Testis (tissue), 3 donors: Measurements from ENCODE around the gene IL4I1. TPM values are rescaled to one million over a fixed set of nuclear protein-coding genes. Genes with fewer than 3 reads are reported as not detected.

ENCODE experiments used
- DNase-seq: peaks from one replicate; pipeline ENCODE4 v3.0.0-alpha.2; 2019
- H3K27ac ChIP-seq, 2 donors: fragments of 200-600 bp; sonication (generic); one replicate each; pipeline ENCODE4 v1.5.1; 2019
- H3K27me3 ChIP-seq: fragments of 200-600 bp; sonication (generic); one replicate; pipeline ENCODE4 v1.5.1; 2019
- H3K36me3 ChIP-seq: fragments of 200-600 bp; sonication (generic); one replicate; pipeline ENCODE4 v1.5.1; 2017; ENCODE audit warnings: low read depth; ENCODE audit errors: missing control alignments
- H3K4me1 ChIP-seq: fragments of 200-600 bp; sonication (generic); one replicate; pipeline ENCODE4 v1.5.1; 2019
- H3K4me3 ChIP-seq, 2 donors: fragments of 200-600 bp; sonication (generic); one replicate each; pipeline ENCODE4 v1.5.1; 2017 to 2019
- H3K9me3 ChIP-seq: fragments of 200-600 bp; sonication (generic); one replicate; pipeline ENCODE4 v1.5.1; 2017
- POLR2A ChIP-seq: fragments of 450-650 bp; IDR thresholded peaks from one replicate; pipeline ENCODE4 v1.6.1; 2017; ENCODE audit warnings: antibody characterized with exemption, mild to moderate bottlenecking, moderate library complexity
- WGBS, 2 donors: methylation state at CpG; one replicate each; pipeline ENCODE4 v1.1.5; 2018; 5-methylcytosine and 5-hydroxymethylcytosine counted together
- intact Hi-C: fragments of 100-400 bp; cut with DNase I; formaldehyde crosslinking; loops from one replicate; pipeline ENCODE4 v1.15.1; 2023; ENCODE audit warnings: low total_unique reads
- polyA plus RNA-seq: library from polyadenylated mRNA; stranded (reverse); fragments of 350-450 nt; fragmentation: Illumina TruSeq; extraction: RNeasy Lipid Tissue Mini Kit (QIAGEN cat#74804); gene quantifications from one replicate; pipeline ENCODE4 v1.2.3, GENCODE V29; 2014; ENCODE audit warnings: low read depth, low replicate concordance; ENCODE audit not compliant: insufficient read depth
- total RNA-seq, 2 donors: library from RNA; depleted of rRNA; stranded (reverse); fragments of >200 nt; gene quantifications; one replicate each; pipeline ENCODE4 v1.2.3, GENCODE V29; 2016
- TF ChIP-seq, protein P1 (sequence below), 3 experiments: fragments of 450-650 bp in 2 of 3; fragments of 200-600 bp in 1 of 3; sonication (generic) in 1 of 3; IDR thresholded peaks; one replicate each; pipeline ENCODE4 v1.5.1; 2016 to 2019; ENCODE audit warnings: antibody characterized with exemption in 3 of 3, mild to moderate bottlenecking in 2 of 3, moderate library complexity in 1 of 3

Gene IL4I1
- total and polyA plus RNA-seq, 3 donors from 2014 or later: 17.1 to 61.9 (median 20.4) TPM

DNA sequence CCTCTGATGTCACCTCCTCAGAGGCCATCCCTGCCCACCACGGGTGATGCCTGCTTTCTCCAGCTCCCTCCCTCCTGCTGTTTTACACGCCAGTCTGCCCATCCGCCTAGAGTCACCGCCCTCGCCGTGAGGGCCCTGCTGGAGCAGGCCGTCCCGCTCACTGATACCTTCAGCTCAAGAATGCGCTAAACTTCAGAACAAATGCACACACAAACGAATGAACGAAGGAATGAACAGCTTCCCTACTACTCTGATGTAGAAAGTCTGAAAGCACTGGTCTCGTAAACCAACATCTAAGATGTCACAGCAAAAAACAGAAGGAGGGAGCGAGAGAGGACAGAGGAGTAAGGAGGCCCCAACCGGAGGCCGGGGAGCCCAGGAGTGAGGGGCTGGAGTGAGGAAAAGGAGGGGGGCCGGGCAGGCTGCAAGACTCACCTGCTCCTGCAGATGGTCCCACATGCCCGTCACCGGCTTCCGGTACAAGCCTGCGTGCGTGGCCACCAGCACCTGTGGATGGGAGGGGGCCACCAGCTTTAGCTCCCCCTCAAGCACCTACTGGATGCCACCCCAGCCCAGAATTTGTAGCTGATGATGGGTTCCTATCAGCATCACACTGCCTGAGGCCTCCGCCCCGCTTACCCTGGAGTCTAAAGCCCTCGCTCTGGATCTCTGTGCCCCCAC, 33.3 kb downstream of the IL4I1 start:
- no peaks in the 10 kb centered on the region for H3K36me3 ChIP-seq
- no peak for DNase-seq
- H3K9me3 ChIP-seq: no peaks in the 10 kb centered on the region
- peaks cover 71% of the 10 kb centered on the region for H3K4me1 ChIP-seq
- intact Hi-C loops: no loop called here
- 88 to 92% methylated on average over 24 of the region's 24 CpGs for WGBS, 2 donors
- H3K27ac ChIP-seq: peak overlapping the region; percentile 89 to 94
- TF ChIP-seq, protein P1, sequence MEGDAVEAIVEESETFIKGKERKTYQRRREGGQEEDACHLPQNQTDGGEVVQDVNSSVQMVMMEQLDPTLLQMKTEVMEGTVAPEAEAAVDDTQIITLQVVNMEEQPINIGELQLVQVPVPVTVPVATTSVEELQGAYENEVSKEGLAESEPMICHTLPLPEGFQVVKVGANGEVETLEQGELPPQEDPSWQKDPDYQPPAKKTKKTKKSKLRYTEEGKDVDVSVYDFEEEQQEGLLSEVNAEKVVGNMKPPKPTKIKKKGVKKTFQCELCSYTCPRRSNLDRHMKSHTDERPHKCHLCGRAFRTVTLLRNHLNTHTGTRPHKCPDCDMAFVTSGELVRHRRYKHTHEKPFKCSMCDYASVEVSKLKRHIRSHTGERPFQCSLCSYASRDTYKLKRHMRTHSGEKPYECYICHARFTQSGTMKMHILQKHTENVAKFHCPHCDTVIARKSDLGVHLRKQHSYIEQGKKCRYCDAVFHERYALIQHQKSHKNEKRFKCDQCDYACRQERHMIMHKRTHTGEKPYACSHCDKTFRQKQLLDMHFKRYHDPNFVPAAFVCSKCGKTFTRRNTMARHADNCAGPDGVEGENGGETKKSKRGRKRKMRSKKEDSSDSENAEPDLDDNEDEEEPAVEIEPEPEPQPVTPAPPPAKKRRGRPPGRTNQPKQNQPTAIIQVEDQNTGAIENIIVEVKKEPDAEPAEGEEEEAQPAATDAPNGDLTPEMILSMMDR (IDR thresholded peaks at IDR 0.05): no peak
- TF ChIP-seq POLR2A: no peak
- no peak overlapping the region for H3K4me3 ChIP-seq
- H3K27me3 ChIP-seq: no peaks in the 10 kb centered on the region

DNA sequence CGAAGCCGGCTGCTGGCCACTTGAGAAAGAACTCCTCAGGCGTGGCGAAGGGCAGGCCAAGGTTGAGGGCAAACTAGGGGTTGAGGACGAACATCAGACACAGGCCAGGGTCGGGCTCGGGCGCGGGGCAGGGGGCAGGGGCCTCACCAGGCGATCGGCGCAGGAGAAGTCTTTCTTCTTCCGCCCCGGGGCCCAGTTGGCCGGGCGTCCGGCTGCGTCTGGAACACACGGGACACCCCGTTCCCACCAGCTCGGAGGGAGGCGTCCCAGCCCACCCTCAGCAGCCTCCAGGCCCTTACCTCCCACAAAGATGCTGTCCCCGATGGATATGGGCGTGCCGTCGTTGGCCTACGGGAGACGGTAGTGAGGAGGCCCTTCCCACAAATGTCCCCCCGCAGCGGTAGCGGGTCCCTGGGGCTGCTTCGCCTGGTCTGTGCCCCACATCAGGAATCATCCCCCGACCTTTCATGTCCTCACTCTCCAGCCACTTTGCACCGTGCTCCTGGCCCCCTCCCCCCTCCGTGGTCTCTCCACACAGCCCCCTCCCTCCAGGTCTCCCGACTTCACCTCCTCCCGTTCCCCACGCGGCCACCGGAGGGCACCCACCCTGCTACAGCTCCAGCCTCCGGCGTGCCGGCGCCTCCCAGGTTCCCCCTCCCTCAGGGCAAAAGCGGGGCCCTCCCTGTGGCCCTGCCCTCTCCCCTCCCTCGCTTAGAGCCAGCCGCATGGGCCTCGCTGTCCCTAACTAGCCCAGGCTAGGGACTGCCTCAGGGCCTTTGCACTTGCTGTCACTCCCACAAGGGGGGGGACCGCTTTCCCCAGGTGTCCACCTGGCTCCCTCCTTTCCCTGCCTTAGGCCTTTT, 34.1 kb downstream of the IL4I1 start:
- peak; percentile 77 for DNase-seq
- 36 to 42% methylated on average over 29 to 48 of the region's 49 CpGs for WGBS, 2 donors
- peaks cover 71% of the 10 kb centered on the region for H3K4me1 ChIP-seq
- intact Hi-C loops: no loop called here
- no peaks in the 10 kb centered on the region for H3K27me3 ChIP-seq
- peak overlapping the region; percentile 89 to 94 for H3K27ac ChIP-seq
- H3K4me3 ChIP-seq: peak overlapping the region; percentile 15
- TF ChIP-seq POLR2A: no peak
- TF ChIP-seq, protein P1 (IDR thresholded peaks at IDR 0.05): no peak
- no peaks in the 10 kb centered on the region for H3K36me3 ChIP-seq
- no peaks in the 10 kb centered on the region for H3K9me3 ChIP-seq

DNA sequence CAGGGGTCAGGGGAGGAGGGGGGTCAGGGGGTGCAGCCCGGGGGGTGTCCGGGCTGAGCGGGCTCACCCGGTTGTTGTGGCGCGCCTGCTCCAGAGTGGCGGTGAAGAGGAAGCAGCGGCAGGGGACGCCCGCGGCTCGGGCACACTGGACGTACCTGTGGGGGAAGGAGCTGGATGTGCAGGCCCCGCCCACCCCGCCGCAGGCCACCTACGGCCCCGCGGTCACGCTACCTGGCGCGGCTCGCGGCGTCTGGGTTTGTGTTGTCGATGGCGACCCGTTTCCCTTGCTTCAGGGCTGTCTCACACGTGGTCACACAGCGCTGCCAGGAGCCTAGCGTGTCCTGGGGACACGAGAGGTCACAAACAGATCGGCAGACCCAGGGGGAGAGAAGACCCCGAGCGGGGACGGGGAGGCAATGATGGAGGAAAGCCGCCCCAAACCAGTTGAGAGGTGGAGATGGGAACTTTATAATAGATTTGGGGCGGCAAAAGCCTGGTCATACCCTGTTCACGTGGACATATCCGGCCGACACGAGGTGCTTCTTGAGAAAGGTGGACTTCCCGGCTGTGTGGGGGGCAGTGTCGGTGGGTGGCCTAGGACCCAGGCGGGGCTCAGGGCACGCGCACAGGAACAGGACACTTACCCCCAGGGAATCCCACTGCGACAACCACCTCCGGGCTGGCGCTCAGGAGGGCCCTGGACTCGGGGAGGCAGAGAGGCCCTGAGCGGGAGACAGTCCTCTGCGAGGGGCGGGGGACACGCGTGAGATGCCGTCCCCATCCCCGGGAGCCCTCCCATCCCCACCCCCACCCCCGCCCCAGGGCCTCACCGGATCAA, 34.9 kb downstream of the IL4I1 start:
- Histone ChIP-seq H3K4me3 (peak overlapping the region; percentile 15), H3K27me3 (no peaks in the 10 kb centered on the region), H3K27ac (peak overlapping the region; percentile 89 to 94), H3K36me3 (no peaks in the 10 kb centered on the region), H3K4me1 (peaks cover 75% of the 10 kb centered on the region), H3K9me3 (no peaks in the 10 kb centered on the region)
- WGBS, 2 donors: 59 to 79% methylated on average over 34 to 54 of the region's 60 CpGs
- peak; percentile 58 for DNase-seq
- intact Hi-C loops: no loop called here
- TF ChIP-seq, protein P1 (IDR thresholded peaks at IDR 0.05): no peak
- no peak for TF ChIP-seq POLR2A

DNA sequence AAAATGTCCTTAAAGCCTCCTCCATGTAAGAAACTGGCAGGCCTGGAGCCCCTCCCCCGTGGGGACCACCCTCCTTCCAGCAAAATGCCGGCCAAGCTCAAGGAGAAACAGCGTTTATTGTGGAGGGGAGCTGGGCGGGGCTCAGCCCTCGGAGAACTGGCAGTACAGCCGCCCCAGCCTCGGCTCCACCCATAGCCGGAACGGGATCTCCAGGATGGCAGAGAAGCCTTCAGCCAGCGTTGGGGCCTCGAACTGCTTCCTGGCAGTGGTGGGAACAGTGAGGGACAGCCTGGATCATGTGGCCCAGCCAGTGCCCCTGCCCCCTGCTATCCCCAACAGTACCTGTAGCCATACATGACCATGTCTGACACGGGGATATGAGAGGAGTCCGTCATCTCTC, 35.6 kb downstream of the IL4I1 start:
- H3K36me3 ChIP-seq: no peaks in the 10 kb centered on the region
- 10 to 29% methylated on average over 1 to 12 of the region's 13 CpGs for WGBS, 2 donors
- no peaks in the 10 kb centered on the region for H3K27me3 ChIP-seq
- no peaks in the 10 kb centered on the region for H3K9me3 ChIP-seq
- peaks cover 68% of the 10 kb centered on the region for H3K4me1 ChIP-seq
- intact Hi-C loops: no loop called here
- TF ChIP-seq, protein P1 (IDR thresholded peaks at IDR 0.05): no peak
- no peak for TF ChIP-seq POLR2A
- DNase-seq: peak; percentile 89
- peak overlapping the region; percentile 89 to 94 for H3K27ac ChIP-seq
- peak overlapping the region in 1 of 2 donors; percentile 15 for H3K4me3 ChIP-seq
